GM21717 (cell line): ENCODE results near the gene PANX2.
"Not testable (repeated sequence)": the region's sequence is repeated elsewhere in the genome, so short reads cannot be mapped to it uniquely, and the experiment has no call there.

Experiments
- ATAC-seq: cut with Tn5 transposase; IDR thresholded peaks from one replicate; pipeline ENCODE4 v1.9.1; 2021; ENCODE audit warnings: mild to moderate bottlenecking, moderate library complexity; ENCODE audit not compliant: unreplicated experiment

Gene PANX2

GRCh38 chr22:50170453-50171318 lies at the start of gene PANX2:
PANX2 (plus strand) TSS chr22:50170731; CDS start chr22:50170731, 0 bp downstream.
- no peak for ATAC-seq

GRCh38 chr22:50121202-50121740 lies 49.3 kb upstream of the PANX2 start:
- no peak for ATAC-seq

- ATAC-seq: no peak
These were observed 47.4 kb upstream of the PANX2 start for GRCh38 chr22:50123119-50123518.

- no peak for ATAC-seq
These were observed 45.5 kb upstream of the PANX2 start for GRCh38 chr22:50125029-50125428.

GRCh38 chr22:50129121-50129736 lies 41.3 kb upstream of the PANX2 start:
- no peak for ATAC-seq

GRCh38 chr22:50131894-50132293 lies 38.6 kb upstream of the PANX2 start:
- no peak for ATAC-seq

- no peak for ATAC-seq
These were observed 36.0 kb upstream of the PANX2 start for GRCh38 chr22:50134481-50134880.

GRCh38 chr22:50136581-50137015 lies 33.9 kb upstream of the PANX2 start:
- no peak for ATAC-seq

- not testable (repeated sequence) for ATAC-seq
These were observed 33.3 kb upstream of the PANX2 start for GRCh38 chr22:50137277-50137676.

- no peak for ATAC-seq
These were observed 32.5 kb upstream of the PANX2 start for GRCh38 chr22:50138041-50138440.

GRCh38 chr22:50138988-50139387 lies 31.5 kb upstream of the PANX2 start:
- no peak for ATAC-seq

GRCh38 chr22:50139843-50140415 lies 30.6 kb upstream of the PANX2 start:
- no peak for ATAC-seq

- no peak for ATAC-seq
These were observed 29.9 kb upstream of the PANX2 start for GRCh38 chr22:50140615-50141014.

GRCh38 chr22:50141462-50141861 lies 29.1 kb upstream of the PANX2 start:
- ATAC-seq: no peak

GRCh38 chr22:50141891-50142363 lies 28.6 kb upstream of the PANX2 start:
- no peak for ATAC-seq

GRCh38 chr22:50143096-50143495 lies 27.4 kb upstream of the PANX2 start:
- ATAC-seq: no peak

- ATAC-seq: no peak
These were observed 26.4 kb upstream of the PANX2 start for GRCh38 chr22:50144005-50144614.

- no peak for ATAC-seq
These were observed 24.7 kb upstream of the PANX2 start for GRCh38 chr22:50145721-50146438.

- ATAC-seq: no peak
These were observed 23.9 kb upstream of the PANX2 start for GRCh38 chr22:50146439-50147238.
